Activated B cell treated with CpG ODN at 0.5 μM for 24 hours (primary cell): ENCODE data around the gene NPEPL1. TPM values are rescaled to one million over a fixed set of nuclear protein-coding genes. Genes with fewer than 3 reads are reported as not detected.

Experiments
- ATAC-seq: fragments of 200-7000 bp; cut with Tn5 transposase; one replicate; pipeline ENCODE4 v1.10.0; 2021; ENCODE audit warnings: low read depth, mild to moderate bottlenecking, moderate library complexity
- CTCF ChIA-PET: fragments of 350-600 bp; sonication (Branson Sonifier 250); formaldehyde crosslinking; loops from one replicate; lab custom pipeline; 2021; ENCODE audit warnings: antibody characterized with exemption; lab: Charles Lee
- POLR2A ChIA-PET: fragments of 350-600 bp; sonication (Branson Sonifier 250); formaldehyde crosslinking; loops from one replicate; lab custom pipeline; 2021; ENCODE audit warnings: antibody characterized with exemption; lab: Charles Lee
- DNase-seq: peaks from one replicate; pipeline ENCODE4 v3.0.0; 2022
- H3K27ac Mint-ChIP-seq: one replicate; pipeline ENCODE4 v1.8.0; 2020; ENCODE audit warnings: mixed read lengths
- H3K27me3 Mint-ChIP-seq: one replicate; pipeline ENCODE4 v1.8.0; 2021; ENCODE audit warnings: mixed read lengths
- H3K36me3 Mint-ChIP-seq: one replicate; pipeline ENCODE4 v1.8.0; 2021; ENCODE audit warnings: low read depth, mixed read lengths
- H3K4me1 Mint-ChIP-seq: one replicate; pipeline ENCODE4 v1.8.0; 2021; ENCODE audit warnings: mixed read lengths
- H3K4me3 Mint-ChIP-seq: one replicate; pipeline ENCODE4 v1.8.0; 2020; ENCODE audit warnings: mild to moderate bottlenecking, mixed read lengths
- H3K9me3 Mint-ChIP-seq: one replicate; pipeline ENCODE4 v1.8.0; 2020; ENCODE audit warnings: mixed read lengths
- intact Hi-C: fragments of 100-400 bp; cut with micrococcal nuclease; formaldehyde crosslinking; loops from one replicate; pipeline ENCODE4 v1.15.1; 2024
- total RNA-seq: library from RNA; stranded (reverse); gene quantifications from 2 replicates; pipeline ENCODE4 v1.2.3, GENCODE V29; 2022
- TF ChIP-seq, protein P1 (sequence below): fragments of 200-600 bp; IDR thresholded peaks from one replicate; pipeline ENCODE4 v1.8.0; 2022; ENCODE audit warnings: antibody characterized with exemption, mild to moderate bottlenecking

The NPEPL1 gene
- total RNA-seq, 1 donor from 2014 or later = 21.5 TPM

DNA sequence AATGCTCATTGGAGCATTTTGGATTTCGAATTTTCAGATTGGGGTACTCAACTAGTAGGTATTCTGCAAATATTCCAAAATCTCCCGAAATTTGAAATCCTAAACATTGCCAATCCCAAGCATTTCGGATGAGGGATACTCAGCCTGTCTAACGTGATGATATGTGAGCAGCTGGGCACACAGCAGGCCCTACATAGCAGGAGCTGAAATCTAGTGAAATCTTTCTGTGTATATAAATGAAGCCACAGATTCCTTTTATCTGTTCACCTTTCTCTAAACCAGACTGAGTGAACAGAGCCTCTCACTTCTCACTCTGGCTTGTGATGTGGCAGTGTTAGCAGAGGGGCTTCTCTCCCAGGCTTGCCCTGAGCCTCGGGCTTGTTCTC is 23.7 kb upstream of the NPEPL1 start:
- ChIA-PET POLR2A (interaction anchor here (0.6 kb wide), 1 partner anchor 17 kb away, joined by 6 read pairs; no protein-coding TSS in a partner anchor), CTCF (interaction anchor here (1.3 kb wide), 1 partner anchor 18 kb away, joined by 4 read pairs; the partner anchor contains the start of gene STX16)
- TF ChIP-seq, protein P1, sequence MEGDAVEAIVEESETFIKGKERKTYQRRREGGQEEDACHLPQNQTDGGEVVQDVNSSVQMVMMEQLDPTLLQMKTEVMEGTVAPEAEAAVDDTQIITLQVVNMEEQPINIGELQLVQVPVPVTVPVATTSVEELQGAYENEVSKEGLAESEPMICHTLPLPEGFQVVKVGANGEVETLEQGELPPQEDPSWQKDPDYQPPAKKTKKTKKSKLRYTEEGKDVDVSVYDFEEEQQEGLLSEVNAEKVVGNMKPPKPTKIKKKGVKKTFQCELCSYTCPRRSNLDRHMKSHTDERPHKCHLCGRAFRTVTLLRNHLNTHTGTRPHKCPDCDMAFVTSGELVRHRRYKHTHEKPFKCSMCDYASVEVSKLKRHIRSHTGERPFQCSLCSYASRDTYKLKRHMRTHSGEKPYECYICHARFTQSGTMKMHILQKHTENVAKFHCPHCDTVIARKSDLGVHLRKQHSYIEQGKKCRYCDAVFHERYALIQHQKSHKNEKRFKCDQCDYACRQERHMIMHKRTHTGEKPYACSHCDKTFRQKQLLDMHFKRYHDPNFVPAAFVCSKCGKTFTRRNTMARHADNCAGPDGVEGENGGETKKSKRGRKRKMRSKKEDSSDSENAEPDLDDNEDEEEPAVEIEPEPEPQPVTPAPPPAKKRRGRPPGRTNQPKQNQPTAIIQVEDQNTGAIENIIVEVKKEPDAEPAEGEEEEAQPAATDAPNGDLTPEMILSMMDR = no peak
- no peaks in the 10 kb centered on the region for H3K27me3 Mint-ChIP-seq
- no peak for DNase-seq
- H3K9me3 Mint-ChIP-seq = no peaks in the 10 kb centered on the region
- intact Hi-C loops = no loop called here
- ATAC-seq = no peak
- H3K4me3 Mint-ChIP-seq = no peak overlapping the region
- H3K4me1 Mint-ChIP-seq = peaks cover 11% of the 10 kb centered on the region
- H3K36me3 Mint-ChIP-seq = peaks cover 59% of the 10 kb centered on the region
- H3K27ac Mint-ChIP-seq = no peak overlapping the region

DNA sequence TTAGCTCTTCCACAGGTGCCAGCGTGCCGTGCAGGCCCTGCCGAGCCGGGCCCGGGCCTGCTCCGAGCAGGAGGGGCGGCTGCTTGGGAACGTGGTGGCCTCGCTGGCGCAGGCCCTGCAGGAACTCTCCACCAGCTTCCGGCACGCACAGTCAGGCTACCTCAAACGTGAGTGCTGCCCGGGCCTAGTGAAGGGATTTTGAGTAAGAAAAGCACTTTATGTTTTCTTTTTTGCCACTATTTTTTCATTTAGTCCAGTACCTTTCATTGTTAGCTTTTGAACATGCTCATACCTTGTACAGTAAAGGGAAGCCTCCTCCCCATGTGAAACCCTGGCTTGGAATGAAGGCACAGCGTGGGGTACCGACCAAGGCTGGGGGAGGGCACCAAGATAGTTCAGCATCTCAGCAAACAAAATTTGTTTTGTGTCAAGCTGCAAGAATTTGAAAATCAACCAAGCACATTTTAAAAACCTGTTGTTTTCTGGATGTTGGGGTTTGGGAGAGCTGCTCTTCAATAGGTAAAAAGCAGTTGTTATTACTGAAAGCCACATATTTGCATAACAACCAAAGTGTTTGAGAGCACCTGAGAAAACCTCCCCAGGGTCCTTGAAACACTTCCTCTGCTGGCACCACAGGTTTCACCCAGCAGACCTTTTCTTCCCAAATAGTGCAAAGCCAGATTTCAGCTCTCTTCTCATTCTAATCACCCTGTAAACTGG is 23.2 kb upstream of the NPEPL1 start:
- Mint-ChIP-seq H3K36me3 (peaks cover 60% of the 10 kb centered on the region), H3K9me3 (no peaks in the 10 kb centered on the region), H3K4me1 (peaks cover 11% of the 10 kb centered on the region), H3K4me3 (no peak overlapping the region), H3K27ac (no peak overlapping the region), H3K27me3 (no peaks in the 10 kb centered on the region)
- POLR2A ChIA-PET = interaction anchor here (0.6 kb wide), 1 partner anchor 17 kb away, joined by 6 read pairs; no protein-coding TSS in a partner anchor
- intact Hi-C loops = no loop called here
- CTCF ChIA-PET = interaction anchor here (1.3 kb wide), 1 partner anchor 18 kb away, joined by 4 read pairs; the partner anchor contains the start of gene STX16
- ATAC-seq = peak; percentile 31
- no peak for DNase-seq
- TF ChIP-seq, protein P1 = no peak

DNA sequence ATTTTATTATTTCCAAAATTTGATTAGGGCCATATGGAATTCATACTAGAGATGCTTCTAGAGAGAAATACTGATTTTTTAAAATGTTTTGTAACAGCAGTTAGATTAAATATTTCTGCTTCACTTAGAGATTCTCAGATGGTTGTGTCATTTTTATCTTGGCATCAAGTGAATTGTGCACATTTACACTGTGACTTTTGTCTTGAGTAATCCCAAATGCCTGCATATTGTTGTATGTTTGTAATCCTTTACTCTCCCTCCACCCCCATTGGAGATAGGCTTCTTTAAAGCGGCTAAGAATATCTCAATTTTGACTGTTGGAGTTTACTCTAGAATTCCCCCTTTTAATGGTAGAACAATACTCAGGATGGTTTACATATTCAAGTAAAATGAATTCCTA is 22.5 kb upstream of the NPEPL1 start:
- intact Hi-C loops = no loop called here
- H3K36me3 Mint-ChIP-seq = peaks cover 67% of the 10 kb centered on the region
- H3K27me3 Mint-ChIP-seq = no peaks in the 10 kb centered on the region
- no peak overlapping the region for H3K4me3 Mint-ChIP-seq
- no peak for DNase-seq
- H3K4me1 Mint-ChIP-seq = peaks cover 11% of the 10 kb centered on the region
- TF ChIP-seq, protein P1 = no peak
- ChIA-PET POLR2A (no interaction called here), CTCF (interaction anchor here (1.3 kb wide), 1 partner anchor 19 kb away, joined by 4 read pairs; the partner anchor contains the start of gene STX16)
- no peaks in the 10 kb centered on the region for H3K9me3 Mint-ChIP-seq
- ATAC-seq = no peak
- H3K27ac Mint-ChIP-seq = no peak overlapping the region

DNA sequence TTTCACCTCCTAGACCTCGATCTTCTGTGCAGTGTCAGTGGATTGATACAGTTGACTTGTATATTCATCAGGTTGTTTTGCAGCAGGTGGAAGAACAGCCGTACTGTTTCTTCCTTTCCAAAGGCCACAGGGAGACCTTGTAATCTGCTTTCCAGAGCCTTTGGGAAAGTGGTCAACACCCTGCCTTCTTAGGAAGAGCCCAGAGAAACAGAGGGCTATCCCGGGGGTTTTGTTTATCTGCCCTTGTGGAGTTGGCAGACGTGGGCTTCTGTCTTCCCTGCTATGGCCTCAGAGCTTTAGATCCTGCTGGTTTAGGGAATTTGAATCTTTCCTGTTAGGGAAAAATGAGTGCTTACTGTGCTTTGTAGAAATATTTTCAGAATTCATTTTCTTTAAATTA is 21.9 kb upstream of the NPEPL1 start:
- no peaks in the 10 kb centered on the region for H3K9me3 Mint-ChIP-seq
- ChIA-PET POLR2A (no interaction called here), CTCF (no interaction called here)
- intact Hi-C loops = no loop called here
- H3K4me1 Mint-ChIP-seq = peaks cover 11% of the 10 kb centered on the region
- no peak overlapping the region for H3K27ac Mint-ChIP-seq
- peaks cover 72% of the 10 kb centered on the region for H3K36me3 Mint-ChIP-seq
- no peak for ATAC-seq
- TF ChIP-seq, protein P1 = no peak
- no peak overlapping the region for H3K4me3 Mint-ChIP-seq
- DNase-seq = no peak
- no peaks in the 10 kb centered on the region for H3K27me3 Mint-ChIP-seq

DNA sequence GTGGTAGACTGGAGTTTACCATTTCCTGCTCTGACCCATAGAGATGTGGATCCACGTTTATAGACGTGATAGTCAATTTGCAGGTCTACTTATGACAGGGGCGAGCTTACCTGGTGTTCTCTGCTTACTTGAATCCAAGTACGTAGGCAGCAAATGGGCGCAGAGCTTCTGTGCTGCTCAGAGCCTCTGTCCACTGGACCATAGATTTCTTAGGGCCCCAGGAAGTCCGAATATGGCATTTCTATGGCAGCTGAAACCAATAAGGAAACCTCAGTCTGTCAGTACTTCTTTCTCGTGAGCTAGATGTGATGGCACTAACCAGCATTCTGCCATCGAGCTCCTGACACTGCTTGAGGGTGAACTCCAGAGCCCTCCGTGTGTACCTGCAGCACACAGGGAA is 19.5 kb upstream of the NPEPL1 start:
- intact Hi-C loops = no loop called here
- Mint-ChIP-seq H3K4me3 (no peak overlapping the region), H3K36me3 (peaks cover 73% of the 10 kb centered on the region), H3K4me1 (peaks cover 11% of the 10 kb centered on the region), H3K27me3 (no peaks in the 10 kb centered on the region), H3K27ac (no peak overlapping the region), H3K9me3 (no peaks in the 10 kb centered on the region)
- TF ChIP-seq, protein P1 = no peak
- DNase-seq = no peak
- ATAC-seq = no peak
- ChIA-PET POLR2A (no interaction called here), CTCF (no interaction called here)
